ENCODE measurements around the gene RAX. TPM values are rescaled to one million over a fixed set of nuclear protein-coding genes. Genes with fewer than 3 reads are reported as not detected.

Gene RAX
- total RNA-seq, 2 donors from 2014 or later, result 0.23 to 0.40 TPM

DNA sequence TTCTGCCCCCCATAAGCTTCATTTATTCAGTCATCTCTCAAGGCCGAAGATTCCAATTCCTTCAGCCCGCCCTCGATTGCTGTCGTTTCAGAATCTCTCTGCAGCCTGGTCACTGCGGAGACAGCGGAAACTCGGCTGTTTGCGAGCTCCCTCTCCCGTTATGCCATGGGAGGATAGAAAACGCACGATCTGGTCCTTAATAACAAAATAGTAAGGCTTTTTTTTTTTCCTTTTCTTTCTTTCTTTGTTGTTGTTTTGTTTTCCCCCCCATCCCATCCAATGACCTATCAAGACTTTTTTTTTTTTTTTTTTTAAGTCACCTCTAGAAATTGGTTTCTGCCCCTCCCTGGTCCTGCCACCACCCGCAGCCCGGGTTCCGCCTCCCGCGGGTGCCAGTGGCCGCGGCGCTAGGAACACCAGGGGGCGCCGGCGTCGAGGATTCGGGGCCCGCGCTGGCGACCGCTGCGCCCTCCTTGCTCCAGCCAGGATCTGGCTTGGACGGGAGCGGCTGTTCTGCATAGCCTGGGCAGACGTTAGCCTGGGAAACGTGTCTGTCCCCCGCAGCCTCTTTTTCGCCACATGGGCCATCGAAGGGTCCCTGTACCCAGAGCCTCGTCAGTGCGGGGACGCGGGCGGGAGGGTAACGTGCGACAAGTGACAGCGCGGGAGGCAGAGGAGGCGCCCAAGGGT lies 35.1 kb upstream of the RAX start:
- intact Hi-C loops (cut with DNase I), result loop anchor here (2.0 kb wide), 1 partner anchor 94 kb away; no protein-coding TSS in a partner anchor
- WGBS, result 4% methylated on average over 46 of the region's 46 CpGs
- Histone ChIP-seq H3K27ac (no peak overlapping the region), H3K4me3 (peak overlapping the region in 1 of 2 donors; percentile 18), H3K36me3 (no peaks in the 10 kb centered on the region), H3K4me1 (replicated peaks) (no peaks in the 10 kb centered on the region), H3K27me3 (replicated peaks; ENCODE audit: insufficient read depth) (no peaks in the 10 kb centered on the region), H3K9me3 (no peaks in the 10 kb centered on the region)
- TF ChIP-seq CTCF (IDR thresholded peaks at IDR 0.05), result peak; percentile 47 to 80 (median 75)
- TF ChIP-seq POLR2AphosphoS5 (IDR thresholded peaks at IDR 0.05), result peak; percentile 8
- TF ChIP-seq POLR2A (IDR thresholded peaks at IDR 0.05), result no peak
- peak; percentile 55 for DNase-seq (ENCODE audit: low spot score)

- intact Hi-C loops (cut with DNase I), result no loop called here
- no peak for DNase-seq (ENCODE audit: low spot score)
- H3K4me3 ChIP-seq, result no peak overlapping the region
- TF ChIP-seq POLR2AphosphoS5 (IDR thresholded peaks at IDR 0.05) (no peak), POLR2A (IDR thresholded peaks at IDR 0.05) (no peak), CTCF (IDR thresholded peaks at IDR 0.05) (no peak)
- H3K36me3 ChIP-seq, result no peaks in the 10 kb centered on the region
- WGBS, result 91% methylated on average over 6 of the region's 6 CpGs
- H3K4me1 ChIP-seq (replicated peaks), result no peaks in the 10 kb centered on the region
- no peak overlapping the region for H3K27ac ChIP-seq
- no peaks in the 10 kb centered on the region for H3K9me3 ChIP-seq
- H3K27me3 ChIP-seq (replicated peaks; ENCODE audit: insufficient read depth), result no peaks in the 10 kb centered on the region
These were observed 33.4 kb upstream of the RAX start for GRCh38 chr18:59306640-59307039.

- intact Hi-C loops (cut with DNase I), result no loop called here
- TF ChIP-seq POLR2A (IDR thresholded peaks at IDR 0.05) (no peak), POLR2AphosphoS5 (IDR thresholded peaks at IDR 0.05) (no peak), CTCF (IDR thresholded peaks at IDR 0.05) (no peak)
- Histone ChIP-seq H3K4me3 (no peak overlapping the region), H3K36me3 (no peaks in the 10 kb centered on the region), H3K27ac (no peak overlapping the region), H3K9me3 (no peaks in the 10 kb centered on the region), H3K27me3 (replicated peaks; ENCODE audit: insufficient read depth) (peaks cover 4% of the 10 kb centered on the region), H3K4me1 (replicated peaks) (no peaks in the 10 kb centered on the region)
- DNase-seq (ENCODE audit: low spot score), result no peak
- WGBS, result 73% methylated on average over 4 of the region's 4 CpGs
These were observed 32.0 kb upstream of the RAX start for GRCh38 chr18:59305295-59305694.

DNA sequence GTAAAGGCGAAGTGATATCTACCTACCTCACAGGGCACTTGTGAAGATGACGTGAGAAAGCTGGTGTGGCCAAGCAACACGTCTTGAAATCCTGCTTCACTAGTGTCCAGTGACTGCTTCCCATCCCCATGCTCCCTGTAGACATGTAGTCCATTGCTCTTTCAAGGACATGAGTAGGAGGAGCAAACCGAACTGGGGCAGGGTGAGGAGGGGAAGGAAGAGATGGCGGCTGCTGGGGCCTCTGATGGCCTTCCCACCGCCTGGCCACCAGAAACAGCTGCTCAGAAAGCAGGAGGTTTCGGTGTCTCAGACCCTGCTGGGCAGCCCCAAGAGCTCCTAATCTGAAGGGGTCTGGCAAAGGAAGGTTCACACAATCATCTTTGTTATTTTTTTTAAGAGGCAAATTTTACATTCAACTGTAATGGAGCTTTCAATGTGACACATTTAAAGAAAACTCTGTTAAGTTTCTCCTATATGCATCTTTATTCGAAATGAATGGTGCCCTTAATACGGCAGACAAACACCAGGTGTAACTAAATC lies 30.5 kb upstream of the RAX start:
- Histone ChIP-seq H3K4me3 (no peak overlapping the region), H3K27ac (no peak overlapping the region), H3K4me1 (replicated peaks) (no peaks in the 10 kb centered on the region), H3K9me3 (no peaks in the 10 kb centered on the region), H3K36me3 (no peaks in the 10 kb centered on the region), H3K27me3 (replicated peaks; ENCODE audit: insufficient read depth) (peaks cover 4% of the 10 kb centered on the region)
- DNase-seq (ENCODE audit: low spot score), result no peak
- TF ChIP-seq CTCF (IDR thresholded peaks at IDR 0.05), result no peak
- TF ChIP-seq POLR2AphosphoS5 (IDR thresholded peaks at IDR 0.05), result no peak
- no peak for TF ChIP-seq POLR2A (IDR thresholded peaks at IDR 0.05)
- WGBS, result 75% methylated on average over 9 of the region's 9 CpGs
- intact Hi-C loops (cut with DNase I), result no loop called here

- Histone ChIP-seq H3K27ac (no peak overlapping the region), H3K27me3 (replicated peaks; ENCODE audit: insufficient read depth) (peaks cover 4% of the 10 kb centered on the region), H3K36me3 (no peaks in the 10 kb centered on the region), H3K4me1 (replicated peaks) (no peaks in the 10 kb centered on the region), H3K4me3 (no peak overlapping the region), H3K9me3 (no peaks in the 10 kb centered on the region)
- DNase-seq (ENCODE audit: low spot score), result no peak
- WGBS, result 87% methylated on average over 2 of the region's 2 CpGs
- TF ChIP-seq POLR2AphosphoS5 (IDR thresholded peaks at IDR 0.05) (no peak), POLR2A (IDR thresholded peaks at IDR 0.05) (no peak), CTCF (IDR thresholded peaks at IDR 0.05) (no peak)
- intact Hi-C loops (cut with DNase I), result no loop called here
These were observed 29.8 kb upstream of the RAX start for GRCh38 chr18:59303006-59303405.
